AG20443 (cell line): Measurements from ENCODE around the gene ZNF200.

Experiments used
- DNase-seq: peaks from one replicate; pipeline ENCODE4 v3.0.0; 2012; ENCODE audit warnings: low spot score, mixed read lengths

The ZNF200 gene

GRCh38 chr16:3175157-3176093, 59.5 kb downstream of the ZNF200 start:
- peak; percentile 14 for DNase-seq

DNA sequence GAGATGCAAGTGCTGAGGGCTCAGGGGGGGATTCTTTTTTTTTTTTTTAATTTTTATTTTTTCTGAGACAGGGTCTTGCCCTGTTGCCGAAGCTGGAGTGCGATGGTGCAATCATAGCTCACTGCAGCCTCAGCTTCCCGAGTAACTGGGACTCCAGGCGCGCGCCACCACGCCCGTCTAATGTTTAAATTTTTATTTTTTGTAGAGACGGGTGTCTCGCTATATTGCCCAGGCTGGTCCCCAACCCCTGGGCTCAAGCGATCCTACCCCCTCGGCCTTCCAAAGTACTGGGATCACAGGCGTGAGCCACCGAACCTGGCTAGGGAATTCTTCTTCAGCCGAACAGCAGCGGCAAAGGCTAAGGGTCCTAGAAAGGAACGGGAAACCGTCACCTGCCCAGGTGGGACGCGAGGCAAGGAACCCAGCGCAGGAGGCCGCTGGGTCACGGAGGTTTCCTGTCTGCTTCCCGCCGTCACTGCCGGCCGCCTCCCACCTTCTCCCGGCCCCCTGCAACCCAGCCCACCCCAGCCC, 60.3 kb downstream of the ZNF200 start:
- no peak for DNase-seq

DNA sequence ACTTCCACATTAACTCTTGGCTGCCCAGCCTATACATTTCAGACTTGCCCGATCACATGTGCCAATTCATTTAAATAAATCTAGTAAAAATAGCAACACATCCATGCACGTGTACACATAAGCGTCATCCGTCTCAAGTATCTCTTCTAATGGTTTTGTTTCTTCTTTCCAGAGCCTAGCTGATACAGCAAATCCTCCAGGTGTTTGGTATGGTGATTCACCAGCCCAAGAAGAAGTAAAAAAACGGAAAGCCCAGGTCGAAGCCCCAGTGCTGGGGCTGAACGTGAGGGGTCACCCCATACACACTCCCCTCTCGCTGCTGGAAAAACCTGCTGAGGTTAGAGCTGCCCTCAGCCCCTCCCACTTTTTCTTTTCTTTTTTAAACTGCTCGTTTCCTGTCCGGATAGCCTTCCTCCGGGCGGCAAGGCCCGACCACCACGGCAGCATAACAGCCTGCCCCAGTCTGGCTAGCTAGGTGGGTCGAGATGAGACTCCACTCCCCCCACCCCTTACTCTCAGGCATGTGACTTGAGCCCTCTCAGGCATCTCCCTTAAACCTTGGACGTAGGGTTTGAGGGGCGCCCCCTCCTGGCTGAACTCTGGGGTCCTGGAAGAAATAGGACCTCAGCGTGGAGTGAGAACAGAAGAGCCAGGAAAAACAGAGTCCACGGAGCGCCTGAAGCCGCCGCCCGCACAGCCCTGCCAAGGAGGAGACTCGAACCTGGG, 60.9 kb downstream of the ZNF200 start:
- DNase-seq, result peak; percentile 16
